GM12878 (cell line): ENCODE data around the gene RBBP4. TPM values are rescaled to one million over a fixed set of nuclear protein-coding genes. Genes with fewer than 3 reads are reported as not detected.

Experiments
- ATAC-seq: fragments of 200-7000 bp; cut with Tn5 transposase; 3 replicates; pipeline ENCODE4 v1.9.1; 2020; ENCODE audit warnings: mild to moderate bottlenecking, moderate library complexity
- BruUV-seq: library from RNA; stranded (reverse); fragments of 400-500 nt; replicated peaks from 2 replicates; lab custom pipeline; 2021; lab: Mats Ljungman, UMichigan
- CTCF ChIA-PET: fragments of 300-600 bp; sonication (Branson Sonifier 250); formaldehyde crosslinking; extraction: SDS; loops from one replicate; lab custom pipeline; 2021; ENCODE audit warnings: inconsistent platforms; lab: Yijun Ruan, JAX
- POLR2A ChIA-PET: fragments of 350-600 bp; formaldehyde crosslinking; extraction: SDS; loops from one replicate; lab custom pipeline; 2021; ENCODE audit warnings: inconsistent platforms; lab: Charles Lee
- RAD21 ChIA-PET: fragments of 300-600 bp; sonication (Branson Sonifier 250); formaldehyde crosslinking; loops from one replicate; lab custom pipeline; 2023; ENCODE audit warnings: antibody characterized with exemption; ENCODE audit not compliant: unreplicated experiment; lab: Charles Lee
- SMC1A ChIA-PET: fragments of 300-600 bp; sonication (Branson Sonifier 250); formaldehyde crosslinking; loops from one replicate; lab custom pipeline; 2023; ENCODE audit not compliant: unreplicated experiment, uncharacterized antibody; lab: Charles Lee
- DNase-seq: peaks from one replicate; pipeline ENCODE4 v3.0.0-alpha.2; 2011; ENCODE audit warnings: low read depth, low spot score
- FAIRE-seq: peaks from 3 replicates; lab custom pipeline; 2011; peaks lifted over from hg19 to GRCh38; lab: Jason Lieb, UNC
- H2AFZ ChIP-seq: 2 replicates; pipeline ENCODE4 v1.6.0; 2011; ENCODE audit warnings: low read depth, low read length, control low read depth; ENCODE audit not compliant: control insufficient read depth
- H3K27ac ChIP-seq: 2 replicates; pipeline ENCODE4 v1.5.1; 2011; ENCODE audit warnings: control low read depth; ENCODE audit not compliant: control insufficient read depth, insufficient read depth
- H3K27me3 ChIP-seq, 2 experiments: replicated peaks in 1 of 2; 2 replicates each; pipeline versions ENCODE4 v1.6.0 to v1.6.1; 2011; ENCODE audit warnings: low read length in 1 of 2; ENCODE audit not compliant: control insufficient read depth in 2 of 2, insufficient read depth in 2 of 2
- H3K36me3 ChIP-seq, 2 experiments: 2 replicates each; pipeline ENCODE4 v1.5.1; 2011; ENCODE audit warnings: low read length in 1 of 2; ENCODE audit not compliant: control insufficient read depth in 2 of 2, insufficient read depth in 2 of 2
- H3K4me1 ChIP-seq: 2 replicates; pipeline ENCODE4 v1.6.1; 2011; ENCODE audit warnings: mild to moderate bottlenecking, low read length, moderate library complexity, mixed read lengths; ENCODE audit not compliant: control insufficient read depth, insufficient read depth
- H3K4me2 ChIP-seq: 2 replicates; pipeline ENCODE4 v1.6.0; 2011; ENCODE audit warnings: control low read depth; ENCODE audit not compliant: control insufficient read depth, insufficient read depth
- H3K4me3 ChIP-seq: fragments of 200-600 bp; sonication (generic); 2 replicates; pipeline ENCODE4 v1.5.1; 2016
- H3K79me2 ChIP-seq: 2 replicates; pipeline ENCODE4 v1.6.0; 2011; ENCODE audit warnings: low read length; ENCODE audit not compliant: control insufficient read depth, insufficient read depth
- H3K9ac ChIP-seq: 2 replicates; pipeline ENCODE4 v1.8.0; 2011; ENCODE audit warnings: low read length, control low read depth, mixed read lengths; ENCODE audit not compliant: control insufficient read depth, insufficient read depth
- H3K9me3 ChIP-seq: replicated peaks from 3 replicates; pipeline ENCODE4 v1.5.1; 2011; ENCODE audit warnings: mild to moderate bottlenecking, low read length; ENCODE audit not compliant: control insufficient read depth, insufficient read depth
- H4K20me1 ChIP-seq: 2 replicates; pipeline ENCODE4 v1.6.0; 2011; ENCODE audit not compliant: control insufficient read depth, insufficient read depth
- FOS ChIP-seq: IDR thresholded peaks from 3 replicates; pipeline ENCODE4 v1.6.1; 2011; ENCODE audit warnings: borderline replicate concordance; ENCODE audit not compliant: insufficient read length; ENCODE audit errors: extremely low read depth
- HDGF ChIP-seq: fragments of 450-650 bp; IDR thresholded peaks from 2 replicates; pipeline ENCODE4 v1.6.1; 2016; ENCODE audit warnings: antibody characterized with exemption
- JUNB ChIP-seq: IDR thresholded peaks from 2 replicates; pipeline ENCODE4 v1.6.1; 2016; ENCODE audit warnings: antibody characterized with exemption, mild to moderate bottlenecking
- RAD21 ChIP-seq: IDR thresholded peaks from 2 replicates; pipeline ENCODE4 v1.6.1; 2011; ENCODE audit warnings: mild to moderate bottlenecking, low read depth, low read length, moderate library complexity; ENCODE audit not compliant: insufficient read depth
- RELA ChIP-seq: fragments of 450-650 bp; IDR thresholded peaks from 2 replicates; pipeline ENCODE4 v1.8.0; 2014; ENCODE audit warnings: borderline replicate concordance; ENCODE audit not compliant: partially characterized antibody
- SMC3 ChIP-seq: IDR thresholded peaks from 2 replicates; pipeline ENCODE4 v1.6.1; 2011; ENCODE audit warnings: low read length, improper control_type of control experiment, borderline replicate concordance
- SPI1 ChIP-seq: IDR thresholded peaks from 2 replicates; pipeline ENCODE4 v1.6.1; 2011; ENCODE audit warnings: low read depth, mild to moderate bottlenecking, low read length, moderate library complexity, borderline replicate concordance; ENCODE audit not compliant: insufficient read depth
- SREBF2 ChIP-seq: IDR thresholded peaks from 2 replicates; pipeline ENCODE4 v1.6.1; 2012; ENCODE audit warnings: mild to moderate bottlenecking, low read length
- WGBS: methylation state at CpG from one replicate; pipeline ENCODE4 v1.1.6; 2016; ENCODE audit warnings: low lambda C conversion rate; ENCODE audit not compliant: insufficient replicate concordance, insufficient coverage; ENCODE audit errors: missing lambda C conversion rate; 5-methylcytosine and 5-hydroxymethylcytosine counted together
- in situ Hi-C: fragments of 300-500 bp; cut with MboI; formaldehyde crosslinking; loops from 9 replicates; pipeline ENCODE4 v1.14.3; 2018; ENCODE audit warnings: mixed read lengths
- intact Hi-C: fragments of 100-400 bp; cut with micrococcal nuclease; formaldehyde crosslinking; loops from one replicate; pipeline ENCODE4 v1.14.2; 2022; ENCODE audit not compliant: unreplicated experiment
- polyA plus RNA-seq, 11 experiments: library from polyadenylated mRNA; depleted of rRNA in 4 of 11; unstranded in 6 of 11; stranded (reverse) in 5 of 11; fragments of >200 nt; fragmentation: Nextera tagmentation in 4 of 11; fragmentation: Illumina TruSeq in 1 of 11; extraction: Ambion mirVana in 4 of 11; extraction: Trizol in 1 of 11; gene quantifications; 1 replicate in 1 of 11; 2 replicates in 10 of 11; pipeline versions ENCODE4 v1.2.1 to v1.2.3, GENCODE V29; 2011 to 2016; ENCODE audit warnings: inconsistent platforms in 2 of 11, missing spikeins in 2 of 11, low read depth in 1 of 11
- total RNA-seq, 4 experiments: library from RNA; depleted of rRNA in 3 of 4; stranded (reverse); fragments of >200 nt in 3 of 4; fragmentation: Illumina TruSeq in 1 of 4; extraction: Trizol in 1 of 4; gene quantifications; 2 replicates each; pipeline versions ENCODE4 v1.2.1 to v1.2.3, GENCODE V29; 2013 to 2021
- TF ChIP-seq, protein P1 (sequence below): fragments of 450-650 bp; IDR thresholded peaks from 2 replicates; pipeline ENCODE4 v1.6.1; 2017; ENCODE audit warnings: mild to moderate bottlenecking, moderate library complexity
- TF ChIP-seq, protein P2 (sequence below): fragments of 450-650 bp; formaldehyde crosslinking; IDR thresholded peaks from 2 replicates; pipeline ENCODE4 v1.5.0; 2022; ENCODE audit warnings: mild to moderate bottlenecking, missing genetic modification characterization

The RBBP4 gene
- total and polyA plus RNA-seq, 10 of the 15 experiments (the other 5 are each of a cell fraction or from before 2014, with no cell fraction given): 120 to 357 (median 231) TPM

DNA sequence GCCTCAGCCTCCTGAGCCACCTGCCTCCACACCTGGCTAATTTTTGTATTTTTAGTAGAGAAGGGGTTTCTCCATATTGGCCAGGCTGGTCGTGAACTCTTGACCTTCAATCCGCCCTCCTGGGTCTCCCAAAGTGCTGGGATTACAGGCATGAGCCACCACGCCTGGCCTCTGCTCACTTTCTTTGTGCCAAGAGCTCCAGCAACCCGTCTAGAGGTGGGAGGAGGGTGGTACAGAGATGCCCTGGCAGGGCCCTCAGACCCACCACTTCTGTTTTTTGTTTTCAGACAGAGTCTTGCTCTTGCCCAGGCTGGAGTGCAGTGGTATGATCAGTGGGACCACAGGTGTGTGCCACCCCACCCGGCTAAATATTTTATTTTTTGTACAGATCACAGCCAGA lies 58.5 kb downstream of the RBBP4 start:
- POLR2A ChIA-PET: no interaction called here
- Histone ChIP-seq H4K20me1 (no peaks in the 10 kb centered on the region), H3K9me3 (no peaks in the 10 kb centered on the region), H3K27me3 (no peaks in the 10 kb centered on the region; a peak in 1 of 4 replicates), H3K9ac (no peak overlapping the region), H3K4me1 (no peaks in the 10 kb centered on the region), H3K36me3 (no peaks in the 10 kb centered on the region), H3K27ac (no peak overlapping the region), H3K4me2 (no peak overlapping the region), H2AFZ (no peak overlapping the region), H3K4me3 (no peak overlapping the region), H3K79me2 (no peaks in the 10 kb centered on the region)
- 20% methylated on average over 5 of the region's 5 CpGs for WGBS
- in situ Hi-C loops: no loop called here
- SMC1A ChIA-PET: interaction anchor here (2.0 kb wide), 1 partner anchor 189 kb away, joined by 10 read pairs; no protein-coding TSS in a partner anchor
- TF ChIP-seq RELA (no peak), SPI1 (no peak), JUNB (no peak), SREBF2 (no peak), FOS (no peak), RAD21 (no peak), HDGF (no peak), SMC3 (no peak)
- TF ChIP-seq, protein P1, sequence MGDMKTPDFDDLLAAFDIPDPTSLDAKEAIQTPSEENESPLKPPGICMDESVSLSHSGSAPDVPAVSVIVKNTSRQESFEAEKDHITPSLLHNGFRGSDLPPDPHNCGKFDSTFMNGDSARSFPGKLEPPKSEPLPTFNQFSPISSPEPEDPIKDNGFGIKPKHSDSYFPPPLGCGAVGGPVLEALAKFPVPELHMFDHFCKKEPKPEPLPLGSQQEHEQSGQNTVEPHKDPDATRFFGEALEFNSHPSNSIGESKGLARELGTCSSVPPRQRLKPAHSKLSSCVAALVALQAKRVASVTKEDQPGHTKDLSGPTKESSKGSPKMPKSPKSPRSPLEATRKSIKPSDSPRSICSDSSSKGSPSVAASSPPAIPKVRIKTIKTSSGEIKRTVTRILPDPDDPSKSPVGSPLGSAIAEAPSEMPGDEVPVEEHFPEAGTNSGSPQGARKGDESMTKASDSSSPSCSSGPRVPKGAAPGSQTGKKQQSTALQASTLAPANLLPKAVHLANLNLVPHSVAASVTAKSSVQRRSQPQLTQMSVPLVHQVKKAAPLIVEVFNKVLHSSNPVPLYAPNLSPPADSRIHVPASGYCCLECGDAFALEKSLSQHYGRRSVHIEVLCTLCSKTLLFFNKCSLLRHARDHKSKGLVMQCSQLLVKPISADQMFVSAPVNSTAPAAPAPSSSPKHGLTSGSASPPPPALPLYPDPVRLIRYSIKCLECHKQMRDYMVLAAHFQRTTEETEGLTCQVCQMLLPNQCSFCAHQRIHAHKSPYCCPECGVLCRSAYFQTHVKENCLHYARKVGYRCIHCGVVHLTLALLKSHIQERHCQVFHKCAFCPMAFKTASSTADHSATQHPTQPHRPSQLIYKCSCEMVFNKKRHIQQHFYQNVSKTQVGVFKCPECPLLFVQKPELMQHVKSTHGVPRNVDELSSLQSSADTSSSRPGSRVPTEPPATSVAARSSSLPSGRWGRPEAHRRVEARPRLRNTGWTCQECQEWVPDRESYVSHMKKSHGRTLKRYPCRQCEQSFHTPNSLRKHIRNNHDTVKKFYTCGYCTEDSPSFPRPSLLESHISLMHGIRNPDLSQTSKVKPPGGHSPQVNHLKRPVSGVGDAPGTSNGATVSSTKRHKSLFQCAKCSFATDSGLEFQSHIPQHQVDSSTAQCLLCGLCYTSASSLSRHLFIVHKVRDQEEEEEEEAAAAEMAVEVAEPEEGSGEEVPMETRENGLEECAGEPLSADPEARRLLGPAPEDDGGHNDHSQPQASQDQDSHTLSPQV: no peak
- TF ChIP-seq, protein P2, sequence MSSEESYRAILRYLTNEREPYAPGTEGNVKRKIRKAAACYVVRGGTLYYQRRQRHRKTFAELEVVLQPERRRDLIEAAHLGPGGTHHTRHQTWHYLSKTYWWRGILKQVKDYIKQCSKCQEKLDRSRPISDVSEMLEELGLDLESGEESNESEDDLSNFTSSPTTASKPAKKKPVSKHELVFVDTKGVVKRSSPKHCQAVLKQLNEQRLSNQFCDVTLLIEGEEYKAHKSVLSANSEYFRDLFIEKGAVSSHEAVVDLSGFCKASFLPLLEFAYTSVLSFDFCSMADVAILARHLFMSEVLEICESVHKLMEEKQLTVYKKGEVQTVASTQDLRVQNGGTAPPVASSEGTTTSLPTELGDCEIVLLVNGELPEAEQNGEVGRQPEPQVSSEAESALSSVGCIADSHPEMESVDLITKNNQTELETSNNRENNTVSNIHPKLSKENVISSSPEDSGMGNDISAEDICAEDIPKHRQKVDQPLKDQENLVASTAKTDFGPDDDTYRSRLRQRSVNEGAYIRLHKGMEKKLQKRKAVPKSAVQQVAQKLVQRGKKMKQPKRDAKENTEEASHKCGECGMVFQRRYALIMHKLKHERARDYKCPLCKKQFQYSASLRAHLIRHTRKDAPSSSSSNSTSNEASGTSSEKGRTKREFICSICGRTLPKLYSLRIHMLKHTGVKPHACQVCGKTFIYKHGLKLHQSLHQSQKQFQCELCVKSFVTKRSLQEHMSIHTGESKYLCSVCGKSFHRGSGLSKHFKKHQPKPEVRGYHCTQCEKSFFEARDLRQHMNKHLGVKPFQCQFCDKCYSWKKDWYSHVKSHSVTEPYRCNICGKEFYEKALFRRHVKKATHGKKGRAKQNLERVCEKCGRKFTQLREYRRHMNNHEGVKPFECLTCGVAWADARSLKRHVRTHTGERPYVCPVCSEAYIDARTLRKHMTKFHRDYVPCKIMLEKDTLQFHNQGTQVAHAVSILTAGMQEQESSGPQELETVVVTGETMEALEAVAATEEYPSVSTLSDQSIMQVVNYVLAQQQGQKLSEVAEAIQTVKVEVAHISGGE (CRISPR knock-in tag): no peak
- 0 out of 3 replicates have a peak, but pooled peaks have one; percentile 12 for ATAC-seq
- FAIRE-seq: no peak
- RAD21 ChIA-PET: interaction anchor here (2.2 kb wide), 1 partner anchor 189 kb away, joined by 9 read pairs; no protein-coding TSS in a partner anchor
- no peak for DNase-seq
- CTCF ChIA-PET: interaction anchor here (0.6 to 1.7 kb wide), 5 partner anchors 21 to 189 kb away, joined by 3 to 5 read pairs (median 3); no protein-coding TSS in a partner anchor
- intact Hi-C loops: no loop called here
- BruUV-seq: no TSS peak
